ENCODE results near the gene SLC30A1. TPM values are rescaled to one million over a fixed set of nuclear protein-coding genes. Genes with fewer than 3 reads are reported as not detected.

SLC30A1 gene
- total RNA-seq, 1 donor from 2014 or later: 7.1 TPM

- Mint-ChIP-seq H3K27ac (no peak overlapping the region), H3K27me3 (ENCODE audit: insufficient read depth, low read depth) (peaks cover 4% of the 10 kb centered on the region), H3K9me3 (no peaks in the 10 kb centered on the region), H3K4me1 (peaks cover 9% of the 10 kb centered on the region), H3K4me3 (no peak overlapping the region), H3K36me3 (no peaks in the 10 kb centered on the region)
- Histone ChIP-seq H3K36me3 (no peaks in the 10 kb centered on the region), H3K9ac (no peak overlapping the region), H4K20me1 (ENCODE audit: low read depth) (no peaks in the 10 kb centered on the region), H3K4me1 (peaks cover 8% of the 10 kb centered on the region), H3K27me3 (no peaks in the 10 kb centered on the region), H3K79me2 (ENCODE audit: low read depth) (no peaks in the 10 kb centered on the region), H3K9me3 (ENCODE audit: low read depth) (no peaks in the 10 kb centered on the region), H3K4me3 (no peak overlapping the region), H2AFZ (replicated peaks) (no peak overlapping the region), H3F3A (ENCODE audit: low read depth) (no peaks in the 10 kb centered on the region), H3K4me2 (no peak overlapping the region), H3K27ac (no peak overlapping the region)
- TF ChIP-seq EZH2phosphoT487 (IDR thresholded peaks at IDR 0.05) (no peak), EZH2 (IDR thresholded peaks at IDR 0.05) (no peak), CTCF (IDR thresholded peaks at IDR 0.05) (no peak)
- no peak for DNase-seq (ENCODE audit: low spot score)
Measured at GRCh38 chr1:211599250-211599649, 20.3 kb upstream of the SLC30A1 start.

GRCh38 chr1:211598514-211598913 is 19.6 kb upstream of the SLC30A1 start:
- Histone ChIP-seq H3K27ac (no peak overlapping the region), H3K27me3 (no peaks in the 10 kb centered on the region), H3F3A (ENCODE audit: low read depth) (no peaks in the 10 kb centered on the region), H3K4me2 (no peak overlapping the region), H2AFZ (replicated peaks) (no peak overlapping the region), H4K20me1 (ENCODE audit: low read depth) (no peaks in the 10 kb centered on the region), H3K9ac (no peak overlapping the region), H3K9me3 (ENCODE audit: low read depth) (no peaks in the 10 kb centered on the region), H3K79me2 (ENCODE audit: low read depth) (no peaks in the 10 kb centered on the region), H3K4me1 (peaks cover 8% of the 10 kb centered on the region), H3K4me3 (no peak overlapping the region), H3K36me3 (no peaks in the 10 kb centered on the region)
- Mint-ChIP-seq H3K4me1 (peaks cover 9% of the 10 kb centered on the region), H3K4me3 (no peak overlapping the region), H3K36me3 (no peaks in the 10 kb centered on the region), H3K27ac (no peak overlapping the region), H3K9me3 (no peaks in the 10 kb centered on the region), H3K27me3 (ENCODE audit: insufficient read depth, low read depth) (peaks cover 4% of the 10 kb centered on the region)
- no peak for TF ChIP-seq EZH2phosphoT487 (IDR thresholded peaks at IDR 0.05)
- TF ChIP-seq CTCF (IDR thresholded peaks at IDR 0.05): no peak
- TF ChIP-seq EZH2 (IDR thresholded peaks at IDR 0.05): no peak
- no peak for DNase-seq (ENCODE audit: low spot score)

- Mint-ChIP-seq H3K4me3 (no peak overlapping the region), H3K4me1 (peaks cover 19% of the 10 kb centered on the region), H3K27me3 (ENCODE audit: insufficient read depth, low read depth) (peaks cover 4% of the 10 kb centered on the region), H3K9me3 (no peaks in the 10 kb centered on the region), H3K36me3 (no peaks in the 10 kb centered on the region), H3K27ac (no peak overlapping the region)
- Histone ChIP-seq H3K36me3 (no peaks in the 10 kb centered on the region), H4K20me1 (ENCODE audit: low read depth) (no peaks in the 10 kb centered on the region), H3K27ac (no peak overlapping the region), H3K9ac (no peak overlapping the region), H3K4me2 (no peak overlapping the region), H3K9me3 (ENCODE audit: low read depth) (no peaks in the 10 kb centered on the region), H2AFZ (replicated peaks) (no peak overlapping the region), H3K79me2 (ENCODE audit: low read depth) (no peaks in the 10 kb centered on the region), H3K27me3 (no peaks in the 10 kb centered on the region), H3K4me3 (no peak overlapping the region), H3F3A (ENCODE audit: low read depth) (no peaks in the 10 kb centered on the region), H3K4me1 (peaks cover 8% of the 10 kb centered on the region)
- no peak for TF ChIP-seq EZH2 (IDR thresholded peaks at IDR 0.05)
- TF ChIP-seq CTCF (IDR thresholded peaks at IDR 0.05): no peak
- no peak for TF ChIP-seq EZH2phosphoT487 (IDR thresholded peaks at IDR 0.05)
- peak; percentile 23 for DNase-seq (ENCODE audit: low spot score)
Measured at GRCh38 chr1:211596418-211597181, 17.6 kb upstream of the SLC30A1 start.
